ENCODE results near the gene CTR9.

- TF ChIP-seq, protein P1, sequence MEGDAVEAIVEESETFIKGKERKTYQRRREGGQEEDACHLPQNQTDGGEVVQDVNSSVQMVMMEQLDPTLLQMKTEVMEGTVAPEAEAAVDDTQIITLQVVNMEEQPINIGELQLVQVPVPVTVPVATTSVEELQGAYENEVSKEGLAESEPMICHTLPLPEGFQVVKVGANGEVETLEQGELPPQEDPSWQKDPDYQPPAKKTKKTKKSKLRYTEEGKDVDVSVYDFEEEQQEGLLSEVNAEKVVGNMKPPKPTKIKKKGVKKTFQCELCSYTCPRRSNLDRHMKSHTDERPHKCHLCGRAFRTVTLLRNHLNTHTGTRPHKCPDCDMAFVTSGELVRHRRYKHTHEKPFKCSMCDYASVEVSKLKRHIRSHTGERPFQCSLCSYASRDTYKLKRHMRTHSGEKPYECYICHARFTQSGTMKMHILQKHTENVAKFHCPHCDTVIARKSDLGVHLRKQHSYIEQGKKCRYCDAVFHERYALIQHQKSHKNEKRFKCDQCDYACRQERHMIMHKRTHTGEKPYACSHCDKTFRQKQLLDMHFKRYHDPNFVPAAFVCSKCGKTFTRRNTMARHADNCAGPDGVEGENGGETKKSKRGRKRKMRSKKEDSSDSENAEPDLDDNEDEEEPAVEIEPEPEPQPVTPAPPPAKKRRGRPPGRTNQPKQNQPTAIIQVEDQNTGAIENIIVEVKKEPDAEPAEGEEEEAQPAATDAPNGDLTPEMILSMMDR (conservative IDR thresholded peaks at IDR 0.05; ENCODE audit: low read depth, low read length), result no peak
- no peak for TF ChIP-seq EZH2 (IDR thresholded peaks at IDR 0.05; ENCODE audit: borderline replicate concordance, low read depth, low read length, poor library complexity, severe bottlenecking)
Observed at GRCh38 chr11:10746871-10747270, 4.2 kb upstream of the CTR9 start.

Data from A673 (cell line).